NCI-H146 (cell line): Measurements from ENCODE around the gene S100B.
A peak's percentile ranks its signal among the peaks of the same experiment; 100 is the strongest.
"Not testable (repeated sequence)": the region's sequence is repeated elsewhere in the genome, so short reads cannot be mapped to it uniquely, and the experiment has no call there.

Source experiments
- DNase-seq: peaks from one replicate; lab custom pipeline; 2025; lab: John Stamatoyannopoulos, UW

Gene S100B

DNA sequence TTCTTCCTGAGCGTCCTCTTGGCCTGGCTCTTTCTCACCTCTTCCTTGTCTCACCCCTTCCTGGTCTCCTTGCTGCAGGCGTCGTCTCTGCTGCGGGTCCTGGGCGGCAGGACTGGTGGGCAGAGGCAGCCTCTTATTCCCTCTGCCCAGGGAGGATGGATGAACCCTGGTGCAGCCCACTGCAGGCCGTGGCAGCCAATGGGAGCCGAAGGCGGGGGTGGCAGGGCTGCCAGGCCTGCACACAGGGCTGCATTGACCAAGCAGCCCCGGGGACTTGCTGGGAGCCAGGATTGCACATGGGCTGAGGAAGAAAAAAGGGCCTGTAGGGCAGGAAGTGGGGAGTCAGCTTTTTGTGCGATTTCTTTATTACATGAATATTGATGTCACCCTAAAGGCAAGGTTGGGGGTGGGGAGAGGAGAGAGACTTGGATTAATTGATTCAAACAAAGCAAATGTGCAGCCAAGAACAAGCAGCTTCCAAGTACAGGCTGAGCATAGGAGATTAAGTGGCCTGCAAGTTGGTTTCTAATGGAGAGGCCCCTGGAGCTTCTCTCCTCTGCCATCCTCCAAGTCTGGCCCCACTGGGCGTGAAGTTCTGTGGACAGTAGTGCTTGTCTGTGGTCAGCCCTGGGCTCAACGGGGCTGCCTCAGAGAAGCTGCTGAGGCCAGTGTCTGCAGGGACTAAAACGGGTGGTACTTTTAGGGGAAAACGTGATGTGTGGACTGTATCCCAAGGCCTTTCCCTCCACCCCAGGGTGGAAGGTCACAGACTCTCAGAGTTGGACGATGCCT is at the start of gene S100B:
S100B (minus strand) TSS at position 108 of the 792 bp plus-strand sequence. CDS start 2,667 bp downstream, outside the sequence.
- peak; percentile 9 for DNase-seq

DNA sequence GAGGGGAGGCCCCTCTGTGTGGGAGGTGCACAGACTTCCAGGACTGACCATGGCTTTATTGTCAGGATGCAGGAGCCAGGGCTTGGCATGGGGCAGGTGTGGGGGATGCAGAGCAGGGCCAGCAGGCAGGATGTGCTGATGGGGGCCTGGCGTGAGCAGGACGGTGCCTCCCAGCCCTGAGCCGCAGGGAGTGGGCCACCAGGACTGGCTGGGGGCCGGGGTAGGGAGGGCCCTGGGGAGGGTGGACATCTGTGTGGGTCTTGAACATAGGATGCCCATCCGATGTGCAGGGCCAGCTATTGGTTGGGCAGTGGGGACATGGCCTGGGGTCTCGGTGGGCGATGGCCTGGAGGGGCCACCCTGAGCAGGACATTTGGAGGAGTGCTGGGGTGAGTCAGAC is 46.2 kb upstream of the S100B start:
- no peak for DNase-seq

- no peak for DNase-seq
These were observed 45.7 kb upstream of the S100B start for GRCh38 chr21:46650476-46651098.

DNA sequence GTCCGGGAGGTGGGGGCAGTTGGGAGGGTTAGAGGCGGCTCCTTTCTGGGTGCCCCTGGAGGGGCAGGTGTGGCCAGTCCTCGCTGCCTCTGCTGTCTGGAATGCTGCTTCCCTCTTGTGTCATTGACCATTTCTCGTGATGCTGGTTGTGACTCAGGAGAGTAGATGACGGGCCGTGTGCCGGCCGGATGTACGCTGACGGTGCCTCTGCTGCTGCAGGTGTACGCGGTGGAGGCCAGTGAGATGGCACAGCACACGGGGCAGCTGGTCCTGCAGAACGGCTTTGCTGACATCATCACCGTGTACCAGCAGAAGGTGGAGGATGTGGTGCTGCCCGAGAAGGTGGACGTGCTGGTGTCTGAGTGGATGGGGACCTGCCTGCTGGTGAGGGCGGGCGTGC is 44.5 kb upstream of the S100B start:
- no peak for DNase-seq

- DNase-seq: no peak
These were observed 43.7 kb upstream of the S100B start for GRCh38 chr21:46648539-46648938.

DNA sequence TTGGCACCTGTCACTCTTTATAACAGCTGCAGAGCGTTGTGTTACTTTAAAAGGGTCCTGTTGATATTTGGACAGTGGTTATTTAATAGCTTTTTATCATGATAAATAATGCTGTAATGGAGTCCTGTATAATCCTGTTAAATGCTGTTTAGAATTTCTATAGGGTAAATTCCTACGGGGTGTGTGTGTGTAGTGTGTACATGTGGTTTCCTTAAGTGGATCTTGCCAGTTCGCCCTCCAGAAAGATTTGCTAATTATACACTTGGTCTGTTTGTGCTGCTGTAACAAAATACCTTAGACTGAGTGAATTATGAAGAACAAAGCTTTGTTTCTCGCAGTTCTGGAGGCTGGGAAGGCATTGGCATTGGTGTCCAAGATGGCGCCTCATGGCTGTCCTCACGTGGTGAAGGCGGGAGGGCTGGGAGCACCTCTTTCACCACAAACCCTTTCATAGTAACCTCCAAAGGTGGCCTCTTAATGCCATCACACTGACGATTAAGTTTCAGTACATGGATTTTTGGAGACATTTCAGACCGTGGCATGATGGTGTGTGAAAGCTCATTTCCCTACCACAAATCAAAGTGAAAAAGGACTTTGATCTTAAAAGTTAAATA is 41.8 kb upstream of the S100B start:
- DNase-seq: no peak

DNA sequence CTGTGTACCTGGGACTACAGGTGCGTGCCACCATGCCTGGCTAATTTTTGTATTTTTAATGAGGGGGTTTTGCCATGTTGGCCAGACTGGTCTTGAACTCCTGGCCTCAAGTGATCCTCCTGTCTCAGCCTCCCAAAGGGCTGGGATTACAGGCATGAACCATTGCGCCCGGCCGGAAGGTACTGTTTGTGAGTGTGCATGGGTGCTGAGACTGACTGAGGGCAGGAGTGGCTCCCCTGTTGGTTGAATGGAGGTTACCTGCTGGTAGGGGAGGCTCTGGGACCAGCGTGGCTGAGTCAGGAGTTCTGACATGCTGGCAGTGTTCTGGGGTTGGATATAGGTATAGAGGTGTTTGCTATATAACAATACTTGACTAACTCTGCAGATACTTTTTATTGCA is 41.0 kb upstream of the S100B start:
- no peak for DNase-seq

GRCh38 chr21:46643379-46644177 is 38.7 kb upstream of the S100B start:
- DNase-seq: no peak

- DNase-seq: no peak
These were observed 36.8 kb upstream of the S100B start for GRCh38 chr21:46641656-46642055.

DNA sequence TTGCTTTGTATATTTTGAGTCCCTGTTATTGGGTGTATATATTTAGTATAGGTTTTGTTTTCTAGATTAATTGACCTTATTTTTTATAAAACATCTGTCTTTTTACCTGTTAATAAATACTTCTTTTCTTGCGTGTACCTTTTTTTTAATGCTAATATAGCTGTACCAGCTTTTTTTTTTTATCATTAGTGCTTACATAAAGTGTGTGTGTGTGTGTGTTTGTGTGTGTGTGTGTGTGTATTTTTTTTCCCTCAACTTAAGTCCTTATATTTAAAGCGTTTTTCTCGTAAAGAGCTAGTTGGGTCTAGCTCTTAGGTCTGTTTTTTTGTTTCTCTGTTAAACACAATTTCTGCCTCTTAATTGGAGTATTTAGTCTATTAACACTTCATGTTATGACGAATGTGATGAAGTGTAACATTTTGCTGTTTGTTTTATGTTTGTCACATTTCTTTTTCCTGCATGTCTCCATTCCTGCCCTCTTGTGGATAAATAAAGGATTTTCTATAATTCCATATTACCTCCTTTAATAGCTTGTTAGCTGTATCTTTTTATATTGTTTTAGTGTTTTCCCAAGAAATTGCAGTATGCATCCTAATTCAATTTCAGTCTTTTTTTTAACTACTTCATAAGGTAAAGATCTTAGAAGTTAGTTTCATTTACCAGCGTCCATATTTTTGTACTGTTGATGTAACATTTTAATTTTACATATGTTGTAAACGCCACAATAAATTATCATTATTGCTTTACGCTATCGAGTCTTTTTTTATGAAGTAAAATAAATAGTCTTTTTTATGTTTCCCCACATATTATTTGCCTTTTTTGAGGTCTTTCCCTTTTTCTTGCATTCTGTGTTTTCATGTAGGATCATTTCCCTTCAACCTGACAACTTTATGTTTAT is 34.9 kb upstream of the S100B start:
- DNase-seq: no peak

DNA sequence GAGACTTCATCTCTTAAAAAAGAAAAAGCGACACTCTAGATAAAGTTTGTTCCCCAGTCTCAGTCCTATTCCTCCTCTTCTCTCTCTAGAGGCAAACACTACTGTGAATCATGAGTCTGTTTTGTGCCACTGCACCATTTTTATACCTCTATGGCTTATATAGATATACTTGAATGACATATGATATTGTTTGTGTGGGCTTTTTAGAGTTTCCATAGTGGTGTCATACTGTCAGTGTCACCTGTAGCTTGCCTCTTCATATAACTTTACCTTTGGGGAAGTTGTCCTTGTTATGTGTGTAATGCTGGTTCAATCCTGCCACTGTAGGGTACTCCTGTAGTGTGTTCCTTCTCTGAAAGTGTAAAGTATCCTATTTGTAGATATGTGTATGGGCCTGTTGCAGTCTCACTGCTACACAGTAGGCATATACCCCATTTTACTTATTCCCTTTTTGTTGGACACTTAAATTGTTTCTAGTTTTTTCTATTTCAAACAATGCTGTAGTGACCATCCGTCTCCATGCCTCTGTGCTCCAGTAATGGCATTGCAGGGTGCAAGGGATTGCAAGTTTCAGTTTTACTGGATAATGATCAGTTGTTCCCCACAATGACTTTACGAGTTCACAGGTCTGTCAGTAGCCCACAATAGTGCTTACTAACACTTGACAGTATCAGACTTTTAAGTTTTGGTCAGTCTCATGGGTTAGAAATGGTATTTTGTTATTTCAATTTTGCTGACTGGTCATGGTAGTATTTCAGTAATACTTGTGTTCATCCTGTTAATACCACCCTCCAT is 33.3 kb upstream of the S100B start:
- DNase-seq: no peak

GRCh38 chr21:46636550-46637285 is 31.8 kb upstream of the S100B start:
- DNase-seq: no peak

GRCh38 chr21:46636181-46636512 is 31.3 kb upstream of the S100B start:
- DNase-seq: no peak

DNA sequence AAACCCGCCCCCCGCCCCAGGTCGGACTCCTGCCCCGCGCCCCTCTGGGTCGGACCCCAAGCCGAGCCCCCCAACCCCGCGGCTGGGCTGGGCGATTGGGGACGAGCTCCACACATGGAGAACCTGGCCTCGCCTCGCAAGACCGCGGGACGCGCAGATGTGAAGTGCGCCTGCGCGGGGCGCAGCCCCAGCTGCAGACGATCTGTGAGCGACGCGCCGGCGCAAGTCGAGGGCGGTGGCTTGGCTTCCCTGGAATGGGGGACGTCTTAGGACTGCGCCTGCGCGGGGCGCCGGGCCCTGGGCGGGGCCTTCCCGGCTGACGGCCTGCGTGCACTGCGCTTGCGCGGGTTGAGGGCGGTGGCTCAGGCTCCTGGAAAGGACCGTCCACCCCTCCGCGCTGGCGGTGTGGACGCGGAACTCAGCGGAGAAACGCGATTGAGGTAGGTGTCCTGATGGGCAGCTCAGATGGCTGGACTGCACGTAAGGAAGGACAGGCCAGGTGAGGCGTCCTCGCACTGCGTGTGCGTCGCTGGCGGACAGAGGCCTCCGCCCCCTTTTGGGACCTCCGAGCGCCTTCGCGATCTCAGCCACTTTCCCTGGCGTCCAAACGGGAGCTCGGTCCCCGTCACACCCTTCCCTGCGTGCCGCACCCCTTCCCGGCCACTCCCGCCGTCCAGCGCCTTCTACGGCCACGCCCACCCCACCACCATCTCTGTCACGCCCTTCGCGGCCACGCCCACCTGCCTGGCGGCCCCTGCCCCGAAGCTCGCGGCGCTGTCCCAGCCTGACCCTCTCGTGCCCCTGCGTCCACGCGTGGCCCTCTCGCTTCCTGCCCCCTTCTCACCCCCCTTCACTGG is 30.7 kb upstream of the S100B start, which contains the start of gene PRMT2:
PRMT2 (plus strand) TSS at position 351 of the 857 bp plus-strand sequence. CDS start 1,278 bp downstream, outside the sequence.
- peak; percentile 93 for DNase-seq

DNA sequence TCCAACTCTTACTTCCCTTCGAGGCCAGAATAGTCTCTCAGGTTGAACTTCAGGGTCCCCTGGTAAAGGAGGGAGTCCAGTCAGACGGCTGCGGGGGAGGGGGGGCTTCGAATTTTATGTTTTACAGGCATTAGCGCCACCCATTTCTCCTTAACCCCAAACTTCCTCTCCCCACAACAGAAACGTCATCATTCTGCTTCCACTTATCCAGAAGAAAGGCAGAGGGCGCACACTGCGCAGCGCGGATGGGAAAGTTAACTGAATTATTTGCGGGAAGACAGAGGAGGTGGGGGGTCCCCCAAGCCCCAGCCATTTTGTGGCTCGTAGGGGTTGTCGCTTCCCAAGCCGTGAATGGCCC is 30.1 kb upstream of the S100B start:
- peak; percentile 73 for DNase-seq

DNA sequence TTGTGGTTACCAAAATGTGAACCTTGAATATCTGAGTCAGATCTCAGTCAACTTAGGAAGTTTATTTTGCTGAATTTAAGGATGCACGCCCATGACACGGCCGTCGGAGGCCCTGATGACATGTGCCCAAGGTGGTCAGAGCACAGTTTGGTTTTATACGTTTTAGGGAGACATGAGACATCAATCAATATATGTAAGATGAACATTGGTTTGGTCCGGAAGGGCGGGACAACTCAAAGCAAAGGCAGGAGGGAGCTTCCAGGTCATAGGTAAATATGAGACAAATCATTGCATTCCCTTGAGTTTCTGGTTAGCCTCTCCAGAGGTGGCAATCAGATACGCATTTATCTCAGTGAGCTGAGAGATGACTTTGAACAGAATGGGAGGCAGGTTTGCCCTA is 29.5 kb upstream of the S100B start:
- DNase-seq: no peak

- DNase-seq: no peak
These were observed 28.7 kb upstream of the S100B start for GRCh38 chr21:46633566-46633965.

DNA sequence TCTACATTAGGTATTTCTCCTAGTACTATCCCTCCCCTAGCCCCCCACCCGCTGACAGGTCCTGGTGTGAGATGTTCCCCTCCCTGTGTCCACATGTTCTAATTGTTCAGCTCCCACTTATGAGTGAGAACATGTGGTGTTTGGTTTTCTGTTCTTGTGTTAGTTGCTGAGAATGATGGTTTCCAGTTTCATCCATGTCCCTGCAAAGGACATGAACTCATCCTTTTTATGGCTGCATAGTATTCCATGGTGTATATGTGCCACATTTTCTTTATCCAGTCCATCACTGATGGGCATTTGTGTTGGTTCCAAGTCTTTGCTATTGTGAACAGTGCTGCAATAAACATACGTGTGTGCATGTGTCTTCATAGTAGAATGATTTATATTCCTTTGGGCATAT is 26.0 kb upstream of the S100B start:
- DNase-seq: not testable (repeated sequence)

GRCh38 chr21:46628868-46629267 is 24.0 kb upstream of the S100B start:
- no peak for DNase-seq
